ENCODE measurements around the gene CDC25A.

Gene CDC25A

GRCh38 chr3:48232232-48232631 lies 44.0 kb upstream of the CDC25A start:
- 85% methylated on average over 4 of the region's 4 CpGs for WGBS
- Histone ChIP-seq H3K27ac (ENCODE audit: low read length, poor library complexity, severe bottlenecking) (no peak overlapping the region), H3K14ac (ENCODE audit: low read length in 2 of 2) (no peak overlapping the region), H2BK120ac (ENCODE audit: low read depth, low read length) (no peak overlapping the region), H4K8ac (ENCODE audit: low read length) (no peak overlapping the region), H3K9ac (ENCODE audit: low read length) (no peak overlapping the region), H3K4me3 (ENCODE audit: insufficient read depth in 1 of 2, low read depth in 1 of 2, low read length in 2 of 2) (no peak overlapping the region), H3K79me1 (replicated peaks; ENCODE audit: low read length, poor library complexity, severe bottlenecking) (no peaks in the 10 kb centered on the region), H3K4me2 (ENCODE audit: low read length, poor library complexity, severe bottlenecking) (no peak overlapping the region), H3K23ac (ENCODE audit: low read length in 2 of 2) (no peak overlapping the region), H2BK12ac (ENCODE audit: low read length in 2 of 2) (no peak overlapping the region), H2BK15ac (ENCODE audit: low read depth, poor library complexity, severe bottlenecking) (no peak overlapping the region), H3K4ac (ENCODE audit: low read depth in 1 of 2, low read length in 2 of 2) (no peak overlapping the region), H2BK5ac (ENCODE audit: low read depth, low read length, poor library complexity, severe bottlenecking) (no peak overlapping the region), H2AFZ (ENCODE audit: low read depth, low read length) (no peak overlapping the region), H3K27me3 (ENCODE audit: control insufficient read depth in 1 of 2, insufficient read depth in 1 of 2, low read length in 2 of 2) (peaks cover 0 to 5% of the 10 kb centered on the region in 2 experiments), H3K9me3 (ENCODE audit: control insufficient read depth, low read length) (no peaks in the 10 kb centered on the region), H2AK5ac (ENCODE audit: low read length, severe bottlenecking) (no peak overlapping the region), H3K18ac (ENCODE audit: low read depth in 1 of 2, low read length in 2 of 2) (no peak overlapping the region), H3K4me1 (ENCODE audit: control insufficient read depth, insufficient read depth, low read depth, low read length) (no peaks in the 10 kb centered on the region), H3K36me3 (ENCODE audit: control insufficient read depth in 1 of 2, insufficient read depth in 2 of 2, low read depth in 1 of 2, low read length in 2 of 2) (no peaks in the 10 kb centered on the region), H4K91ac (ENCODE audit: low read length) (no peak overlapping the region)
- no peak for DNase-seq

- Histone ChIP-seq H3K4me1 (ENCODE audit: control insufficient read depth, insufficient read depth, low read depth, low read length) (no peaks in the 10 kb centered on the region), H2AK5ac (ENCODE audit: low read length, severe bottlenecking) (no peak overlapping the region), H3K4me3 (ENCODE audit: insufficient read depth in 1 of 2, low read depth in 1 of 2, low read length in 2 of 2) (no peak overlapping the region), H3K23ac (ENCODE audit: low read length in 2 of 2) (no peak overlapping the region), H3K27me3 (ENCODE audit: control insufficient read depth in 1 of 2, insufficient read depth in 1 of 2, low read length in 2 of 2) (peaks cover 5 to 38% of the 10 kb centered on the region in 2 experiments), H2BK5ac (ENCODE audit: low read depth, low read length, poor library complexity, severe bottlenecking) (no peak overlapping the region), H3K4me2 (ENCODE audit: low read length, poor library complexity, severe bottlenecking) (no peak overlapping the region), H3K9me3 (ENCODE audit: control insufficient read depth, low read length) (no peaks in the 10 kb centered on the region), H3K14ac (ENCODE audit: low read length in 2 of 2) (no peak overlapping the region), H2AFZ (ENCODE audit: low read depth, low read length) (no peak overlapping the region), H3K9ac (ENCODE audit: low read length) (no peak overlapping the region), H4K91ac (ENCODE audit: low read length) (no peak overlapping the region), H3K18ac (ENCODE audit: low read depth in 1 of 2, low read length in 2 of 2) (no peak overlapping the region), H3K4ac (ENCODE audit: low read depth in 1 of 2, low read length in 2 of 2) (no peak overlapping the region), H2BK15ac (ENCODE audit: low read depth, poor library complexity, severe bottlenecking) (no peak overlapping the region), H3K79me1 (replicated peaks; ENCODE audit: low read length, poor library complexity, severe bottlenecking) (no peaks in the 10 kb centered on the region), H3K36me3 (ENCODE audit: control insufficient read depth in 1 of 2, insufficient read depth in 2 of 2, low read depth in 1 of 2, low read length in 2 of 2) (no peaks in the 10 kb centered on the region), H3K27ac (ENCODE audit: low read length, poor library complexity, severe bottlenecking) (no peak overlapping the region), H4K8ac (ENCODE audit: low read length) (no peak overlapping the region), H2BK120ac (ENCODE audit: low read depth, low read length) (no peak overlapping the region), H2BK12ac (ENCODE audit: low read length in 2 of 2) (no peak overlapping the region)
- no peak for DNase-seq
- WGBS, result 55% methylated on average over 3 of the region's 3 CpGs
Observed at GRCh38 chr3:48226939-48227338, 38.7 kb upstream of the CDC25A start.

GRCh38 chr3:48225587-48225986 lies 37.4 kb upstream of the CDC25A start:
- Histone ChIP-seq H2BK5ac (ENCODE audit: low read depth, low read length, poor library complexity, severe bottlenecking) (no peak overlapping the region), H3K14ac (ENCODE audit: low read length in 2 of 2) (no peak overlapping the region), H2BK12ac (ENCODE audit: low read length in 2 of 2) (no peak overlapping the region), H3K4me1 (ENCODE audit: control insufficient read depth, insufficient read depth, low read depth, low read length) (no peaks in the 10 kb centered on the region), H2BK120ac (ENCODE audit: low read depth, low read length) (no peak overlapping the region), H3K18ac (ENCODE audit: low read depth in 1 of 2, low read length in 2 of 2) (no peak overlapping the region), H3K4me3 (ENCODE audit: insufficient read depth in 1 of 2, low read depth in 1 of 2, low read length in 2 of 2) (no peak overlapping the region), H3K27me3 (ENCODE audit: control insufficient read depth in 1 of 2, insufficient read depth in 1 of 2, low read length in 2 of 2) (peaks cover 15 to 38% of the 10 kb centered on the region in 2 experiments), H3K4ac (ENCODE audit: low read depth in 1 of 2, low read length in 2 of 2) (no peak overlapping the region), H3K36me3 (ENCODE audit: control insufficient read depth in 1 of 2, insufficient read depth in 2 of 2, low read depth in 1 of 2, low read length in 2 of 2) (no peaks in the 10 kb centered on the region), H3K23ac (ENCODE audit: low read length in 2 of 2) (no peak overlapping the region), H3K9ac (ENCODE audit: low read length) (no peak overlapping the region), H2AFZ (ENCODE audit: low read depth, low read length) (no peak overlapping the region), H4K8ac (ENCODE audit: low read length) (no peak overlapping the region), H3K27ac (ENCODE audit: low read length, poor library complexity, severe bottlenecking) (no peak overlapping the region), H2BK15ac (ENCODE audit: low read depth, poor library complexity, severe bottlenecking) (no peak overlapping the region), H4K91ac (ENCODE audit: low read length) (no peak overlapping the region), H3K9me3 (ENCODE audit: control insufficient read depth, low read length) (no peaks in the 10 kb centered on the region), H3K4me2 (ENCODE audit: low read length, poor library complexity, severe bottlenecking) (no peak overlapping the region), H3K79me1 (replicated peaks; ENCODE audit: low read length, poor library complexity, severe bottlenecking) (no peaks in the 10 kb centered on the region), H2AK5ac (ENCODE audit: low read length, severe bottlenecking) (no peak overlapping the region)
- no peak for DNase-seq
- WGBS, result 86% methylated on average over 1 of the region's 3 CpGs

- Histone ChIP-seq H3K27me3 (ENCODE audit: control insufficient read depth in 1 of 2, insufficient read depth in 1 of 2, low read length in 2 of 2) (peaks cover 15 to 38% of the 10 kb centered on the region in 2 experiments), H3K27ac (ENCODE audit: low read length, poor library complexity, severe bottlenecking) (no peak within 1 kb of the TSS), H3K4ac (ENCODE audit: low read depth in 1 of 2, low read length in 2 of 2) (no peak within 1 kb of the TSS), H3K36me3 (ENCODE audit: control insufficient read depth in 1 of 2, insufficient read depth in 2 of 2, low read depth in 1 of 2, low read length in 2 of 2) (no peaks in the 10 kb centered on the region), H3K18ac (ENCODE audit: low read depth in 1 of 2, low read length in 2 of 2) (no peak within 1 kb of the TSS), H4K8ac (ENCODE audit: low read length) (no peak within 1 kb of the TSS), H2AFZ (ENCODE audit: low read depth, low read length) (no peak within 1 kb of the TSS), H2BK12ac (ENCODE audit: low read length in 2 of 2) (no peak within 1 kb of the TSS), H2BK120ac (ENCODE audit: low read depth, low read length) (no peak within 1 kb of the TSS), H3K23ac (ENCODE audit: low read length in 2 of 2) (peak within 1 kb of the TSS in 1 of 2 experiments; percentile 57), H3K9me3 (ENCODE audit: control insufficient read depth, low read length) (no peaks in the 10 kb centered on the region), H3K4me2 (ENCODE audit: low read length, poor library complexity, severe bottlenecking) (no peak within 1 kb of the TSS), H3K4me3 (ENCODE audit: insufficient read depth in 1 of 2, low read depth in 1 of 2, low read length in 2 of 2) (no peak within 1 kb of the TSS), H2BK15ac (ENCODE audit: low read depth, poor library complexity, severe bottlenecking) (no peak within 1 kb of the TSS), H4K91ac (ENCODE audit: low read length) (no peak within 1 kb of the TSS), H2BK5ac (ENCODE audit: low read depth, low read length, poor library complexity, severe bottlenecking) (no peak within 1 kb of the TSS), H3K9ac (ENCODE audit: low read length) (no peak within 1 kb of the TSS), H3K79me1 (replicated peaks; ENCODE audit: low read length, poor library complexity, severe bottlenecking) (no peaks in the 10 kb centered on the region), H2AK5ac (ENCODE audit: low read length, severe bottlenecking) (no peak within 1 kb of the TSS), H3K4me1 (ENCODE audit: control insufficient read depth, insufficient read depth, low read depth, low read length) (no peaks in the 10 kb centered on the region), H3K14ac (ENCODE audit: low read length in 2 of 2) (no peak within 1 kb of the TSS)
- 90% methylated on average over 10 of the region's 11 CpGs for WGBS
- DNase-seq, result peak; percentile 33
Observed at GRCh38 chr3:48222616-48223513, 34.6 kb upstream of the CDC25A start, which contains the start of gene CAMP. CAMP (plus strand) TSS chr3:48223495; CDS start chr3:48223512, 17 bp downstream.
